Measurements from ENCODE around the gene IQCN.

IQCN gene

GRCh38 chr19:18298601-18299000 lies 24.3 kb upstream of the IQCN start:
- no peak for TF ChIP-seq CTCF (IDR thresholded peaks at IDR 0.05; ENCODE audit: low read depth, low read length, missing control alignments)
- DNase-seq (ENCODE audit: extremely low read depth, low read depth): no peak
- no peak overlapping the region for H3K4me3 ChIP-seq (replicated peaks; ENCODE audit: low read depth, low read length)

DNA sequence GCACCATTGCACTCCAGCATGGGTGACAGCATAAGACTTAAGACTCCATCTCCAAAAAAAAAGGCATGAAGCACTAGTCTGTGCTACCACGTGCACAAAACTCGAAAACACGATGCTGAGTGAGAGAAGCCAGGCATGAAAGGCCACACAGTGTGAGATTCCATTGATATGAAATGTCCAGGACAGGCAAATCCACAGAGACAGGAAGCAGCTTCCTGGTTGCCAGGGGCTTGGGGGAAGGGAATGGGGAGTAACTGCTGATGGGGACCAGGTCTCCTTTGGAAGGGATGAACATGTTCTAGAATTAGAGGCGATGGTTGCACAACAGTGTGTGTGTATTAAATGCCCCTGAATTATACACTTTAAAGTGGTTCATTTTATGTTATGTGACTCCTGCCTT lies 23.1 kb upstream of the IQCN start:
- no peak for TF ChIP-seq CTCF (IDR thresholded peaks at IDR 0.05; ENCODE audit: low read depth, low read length, missing control alignments)
- H3K4me3 ChIP-seq (replicated peaks; ENCODE audit: low read depth, low read length): no peak overlapping the region
- no peak for DNase-seq (ENCODE audit: extremely low read depth, low read depth)

- no peak overlapping the region for H3K4me3 ChIP-seq (replicated peaks; ENCODE audit: low read depth, low read length)
- no peak for DNase-seq (ENCODE audit: extremely low read depth, low read depth)
- TF ChIP-seq CTCF (IDR thresholded peaks at IDR 0.05; ENCODE audit: low read depth, low read length, missing control alignments): no peak
These were observed 20.8 kb upstream of the IQCN start for GRCh38 chr19:18295034-18295451.

DNA sequence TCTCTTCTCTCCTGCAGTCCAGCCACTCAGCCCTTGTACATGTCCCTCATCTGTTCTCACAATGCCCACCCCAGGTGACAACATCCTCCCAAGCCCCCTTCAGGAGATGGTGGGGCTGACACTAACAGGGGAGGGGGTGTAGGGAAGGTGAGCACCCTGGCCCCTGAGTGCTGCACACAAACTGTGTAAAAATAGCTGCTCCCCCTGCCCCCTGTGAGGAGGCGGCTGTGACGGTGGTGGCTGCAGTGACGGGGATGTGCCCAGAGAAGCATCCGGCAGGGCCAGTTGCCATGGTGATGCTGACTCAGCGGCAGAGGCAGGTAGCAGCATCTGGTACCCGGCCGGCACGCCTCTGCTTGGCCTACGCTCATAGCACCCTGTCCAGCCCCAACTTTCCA lies 20.2 kb upstream of the IQCN start:
- no peak for DNase-seq (ENCODE audit: extremely low read depth, low read depth)
- no peak for TF ChIP-seq CTCF (IDR thresholded peaks at IDR 0.05; ENCODE audit: low read depth, low read length, missing control alignments)
- H3K4me3 ChIP-seq (replicated peaks; ENCODE audit: low read depth, low read length): no peak overlapping the region

DNA sequence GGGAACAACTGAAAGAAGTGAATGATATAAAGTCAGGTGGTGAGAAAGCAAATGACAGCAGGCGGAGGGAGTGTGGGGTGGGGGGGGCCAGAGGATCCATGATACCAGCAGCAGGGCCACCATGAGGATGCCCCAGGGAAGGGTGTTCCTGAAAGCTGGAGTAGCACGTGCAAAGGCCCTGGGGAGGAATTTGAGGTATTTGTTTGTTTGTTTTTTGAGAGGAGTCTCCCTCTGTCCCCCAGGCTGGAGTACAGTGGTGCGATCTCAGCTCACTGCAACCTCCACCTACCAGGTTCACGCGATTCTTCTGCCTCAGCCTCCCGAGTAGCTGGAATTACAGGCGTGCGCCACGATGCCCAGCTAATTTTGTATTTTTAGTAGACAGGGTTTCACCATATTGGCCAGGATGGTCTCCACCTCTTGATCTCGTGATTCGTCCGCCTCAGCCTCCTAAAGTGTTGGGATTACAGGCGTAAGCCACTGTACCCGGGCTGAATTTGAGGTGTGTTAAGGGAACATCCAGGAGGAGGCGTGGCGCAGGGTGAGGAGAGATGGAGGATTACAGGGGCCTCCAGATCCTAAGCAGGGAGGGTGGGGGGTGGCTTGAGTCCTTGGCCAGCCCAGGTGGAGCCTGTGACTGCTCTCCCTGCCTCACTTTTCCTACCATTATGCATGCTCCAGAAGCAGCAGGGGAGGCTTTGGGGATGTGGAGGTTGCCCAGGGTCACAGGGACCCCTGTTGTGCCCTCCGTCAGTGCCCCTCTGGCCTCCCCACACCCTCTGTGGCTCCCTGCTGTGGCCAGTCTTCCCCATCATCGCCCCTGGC lies 19.6 kb upstream of the IQCN start:
- DNase-seq (ENCODE audit: extremely low read depth, low read depth): no peak
- H3K4me3 ChIP-seq (replicated peaks; ENCODE audit: low read depth, low read length): peak overlapping the region; percentile 56
- no peak for TF ChIP-seq CTCF (IDR thresholded peaks at IDR 0.05; ENCODE audit: low read depth, low read length, missing control alignments)

- no peak for DNase-seq (ENCODE audit: extremely low read depth, low read depth)
- peak overlapping the region; percentile 56 for H3K4me3 ChIP-seq (replicated peaks; ENCODE audit: low read depth, low read length)
- TF ChIP-seq CTCF (IDR thresholded peaks at IDR 0.05; ENCODE audit: low read depth, low read length, missing control alignments): no peak
These were observed 18.8 kb upstream of the IQCN start for GRCh38 chr19:18292810-18293641.
